Thyroid gland (tissue), 4 donors: ENCODE data around the gene MOV10.

Experiments
- POLR2A ChIP-seq, 2 donors: fragments of 450-650 bp; IDR thresholded peaks; one replicate each; pipeline ENCODE4 v1.6.1; 2017; ENCODE audit warnings: antibody characterized with exemption in 2 of 2, mild to moderate bottlenecking in 2 of 2, moderate library complexity in 1 of 2
- TF ChIP-seq, protein P1 (sequence below), 6 experiments: fragments of 200-600 bp in 3 of 6; fragments of 450-650 bp in 3 of 6; sonication (generic) in 3 of 6; IDR thresholded peaks; one replicate each; pipeline ENCODE4 v1.5.1; 2016 to 2019; ENCODE audit warnings: antibody characterized with exemption in 6 of 6, mild to moderate bottlenecking in 2 of 6, inconsistent platforms in 1 of 6, moderate library complexity in 1 of 6

- no peak for TF ChIP-seq POLR2A (IDR thresholded peaks at IDR 0.05)
- TF ChIP-seq, protein P1, sequence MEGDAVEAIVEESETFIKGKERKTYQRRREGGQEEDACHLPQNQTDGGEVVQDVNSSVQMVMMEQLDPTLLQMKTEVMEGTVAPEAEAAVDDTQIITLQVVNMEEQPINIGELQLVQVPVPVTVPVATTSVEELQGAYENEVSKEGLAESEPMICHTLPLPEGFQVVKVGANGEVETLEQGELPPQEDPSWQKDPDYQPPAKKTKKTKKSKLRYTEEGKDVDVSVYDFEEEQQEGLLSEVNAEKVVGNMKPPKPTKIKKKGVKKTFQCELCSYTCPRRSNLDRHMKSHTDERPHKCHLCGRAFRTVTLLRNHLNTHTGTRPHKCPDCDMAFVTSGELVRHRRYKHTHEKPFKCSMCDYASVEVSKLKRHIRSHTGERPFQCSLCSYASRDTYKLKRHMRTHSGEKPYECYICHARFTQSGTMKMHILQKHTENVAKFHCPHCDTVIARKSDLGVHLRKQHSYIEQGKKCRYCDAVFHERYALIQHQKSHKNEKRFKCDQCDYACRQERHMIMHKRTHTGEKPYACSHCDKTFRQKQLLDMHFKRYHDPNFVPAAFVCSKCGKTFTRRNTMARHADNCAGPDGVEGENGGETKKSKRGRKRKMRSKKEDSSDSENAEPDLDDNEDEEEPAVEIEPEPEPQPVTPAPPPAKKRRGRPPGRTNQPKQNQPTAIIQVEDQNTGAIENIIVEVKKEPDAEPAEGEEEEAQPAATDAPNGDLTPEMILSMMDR (IDR thresholded peaks at IDR 0.05): no peak
Measured at GRCh38 chr1:112698366-112699310, 24.2 kb downstream of the MOV10 start.
